ENCODE measurements around the gene GRIK3. TPM values are rescaled to one million over a fixed set of nuclear protein-coding genes. Genes with fewer than 3 reads are reported as not detected.

The GRIK3 gene
- polyA plus RNA-seq, 1 experiment, result not detected

- H3K4me3 ChIP-seq (ENCODE audit: low read depth, low read length), result no peak overlapping the region
- H3K9me3 ChIP-seq (ENCODE audit: control insufficient read depth, insufficient read depth, low read length), result no peaks in the 10 kb centered on the region
- H3K27me3 ChIP-seq (ENCODE audit: control insufficient read depth, insufficient read depth, low read length), result peaks cover 4% of the 10 kb centered on the region
- CTCF ChIA-PET, result no interaction called here
- no peak for DNase-seq (ENCODE audit: low read depth, low spot score)
- TF ChIP-seq CTCF (IDR thresholded peaks at IDR 0.05; ENCODE audit: low read depth, low read length), result no peak
- POLR2A ChIA-PET, result no interaction called here
- H3K27ac ChIP-seq (ENCODE audit: low read depth, low read length), result no peak overlapping the region
Observed at GRCh38 chr1:36766481-36766880, 267.8 kb downstream of the GRIK3 start.

DNA sequence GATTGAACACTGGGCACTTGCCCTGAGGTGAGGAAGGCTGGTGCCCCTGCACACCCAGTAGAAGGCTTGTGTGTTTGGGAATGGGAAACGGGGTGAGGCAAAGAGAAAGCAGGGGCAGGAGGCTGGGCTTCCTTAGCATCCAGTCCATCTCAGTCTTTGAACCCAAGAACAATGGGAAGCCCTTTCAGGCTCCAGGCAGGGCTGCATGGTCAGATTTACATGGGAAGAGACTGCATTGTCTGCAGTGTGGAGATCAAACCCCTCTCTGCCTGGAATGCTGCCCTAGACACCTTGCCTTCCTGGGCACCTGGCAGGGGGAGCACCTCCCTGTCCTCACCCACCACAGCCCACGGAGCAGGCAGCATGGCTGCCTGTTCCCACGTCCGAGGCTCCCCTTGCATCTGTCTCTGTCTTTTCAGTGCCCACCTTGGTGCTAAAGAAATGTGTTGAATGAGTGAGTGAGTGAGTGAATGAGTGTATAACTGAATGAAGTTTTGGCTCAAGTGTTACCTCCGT is 268.5 kb downstream of the GRIK3 start:
- H3K27me3 ChIP-seq (ENCODE audit: control insufficient read depth, insufficient read depth, low read length), result peaks cover 2% of the 10 kb centered on the region
- H3K9me3 ChIP-seq (ENCODE audit: control insufficient read depth, insufficient read depth, low read length), result no peaks in the 10 kb centered on the region
- TF ChIP-seq CTCF (IDR thresholded peaks at IDR 0.05; ENCODE audit: low read depth, low read length), result no peak
- ChIA-PET POLR2A (no interaction called here), CTCF (no interaction called here)
- no peak overlapping the region for H3K27ac ChIP-seq (ENCODE audit: low read depth, low read length)
- no peak for DNase-seq (ENCODE audit: low read depth, low spot score)
- H3K4me3 ChIP-seq (ENCODE audit: low read depth, low read length), result no peak overlapping the region

DNA sequence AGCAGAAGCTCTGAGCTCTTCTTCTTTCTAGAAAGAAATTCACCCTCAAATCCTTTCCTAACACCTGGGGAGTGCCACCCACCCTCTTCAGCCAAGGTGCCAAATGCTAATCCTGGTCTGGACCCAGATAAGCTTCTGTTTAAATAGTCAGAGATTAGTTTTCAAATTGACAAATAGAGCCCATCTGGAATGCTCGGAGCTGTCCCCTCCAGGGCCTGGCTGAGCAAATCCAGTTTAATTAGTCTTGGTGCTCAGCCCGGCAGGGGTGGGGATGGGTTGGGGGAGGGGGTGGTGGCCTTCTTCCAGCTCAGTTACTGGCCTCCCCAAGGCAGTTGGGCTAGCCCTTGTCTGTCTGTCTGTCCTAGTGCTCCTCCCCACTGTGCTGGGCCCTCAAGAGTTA is 269.5 kb downstream of the GRIK3 start:
- no peaks in the 10 kb centered on the region for H3K27me3 ChIP-seq (ENCODE audit: control insufficient read depth, insufficient read depth, low read length)
- peaks cover 3% of the 10 kb centered on the region; the same call in 1 of the 2 replicates for H3K9me3 ChIP-seq (ENCODE audit: control insufficient read depth, insufficient read depth, low read length)
- no peak for TF ChIP-seq CTCF (IDR thresholded peaks at IDR 0.05; ENCODE audit: low read depth, low read length)
- no peak for DNase-seq (ENCODE audit: low read depth, low spot score)
- CTCF ChIA-PET, result interaction anchor here (0.6 kb wide), 1 partner anchor 429 kb away, joined by 4 read pairs; no protein-coding TSS in a partner anchor
- no peak overlapping the region for H3K27ac ChIP-seq (ENCODE audit: low read depth, low read length)
- H3K4me3 ChIP-seq (ENCODE audit: low read depth, low read length), result no peak overlapping the region
- POLR2A ChIA-PET, result no interaction called here

DNA sequence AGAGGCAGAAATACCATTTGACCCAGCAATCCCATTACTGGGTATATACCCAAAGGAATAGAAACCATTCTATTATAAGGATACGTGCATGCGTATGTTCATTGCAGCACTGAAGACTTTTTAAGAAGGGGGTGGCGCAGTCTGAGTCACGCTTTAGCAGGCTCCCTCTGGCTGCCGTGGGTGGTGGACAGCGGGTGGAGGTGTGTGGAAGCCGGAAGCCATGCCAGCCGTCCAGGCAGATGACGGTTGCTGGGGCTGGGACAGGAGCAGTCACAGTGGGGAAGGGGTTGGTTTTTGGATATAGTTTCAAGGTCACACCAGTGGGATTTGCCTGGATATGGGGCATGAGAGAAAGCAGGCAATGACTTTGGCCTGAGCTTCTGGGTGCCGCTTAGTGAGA is 270.5 kb downstream of the GRIK3 start:
- Histone ChIP-seq H3K27ac (ENCODE audit: low read depth, low read length) (no peak overlapping the region), H3K9me3 (ENCODE audit: control insufficient read depth, insufficient read depth, low read length) (peaks cover 3% of the 10 kb centered on the region; the same call in 1 of the 2 replicates), H3K27me3 (ENCODE audit: control insufficient read depth, insufficient read depth, low read length) (no peaks in the 10 kb centered on the region), H3K4me3 (ENCODE audit: low read depth, low read length) (no peak overlapping the region)
- TF ChIP-seq CTCF (IDR thresholded peaks at IDR 0.05; ENCODE audit: low read depth, low read length), result no peak
- ChIA-PET POLR2A (no interaction called here), CTCF (no interaction called here)
- DNase-seq (ENCODE audit: low read depth, low spot score), result no peak

DNA sequence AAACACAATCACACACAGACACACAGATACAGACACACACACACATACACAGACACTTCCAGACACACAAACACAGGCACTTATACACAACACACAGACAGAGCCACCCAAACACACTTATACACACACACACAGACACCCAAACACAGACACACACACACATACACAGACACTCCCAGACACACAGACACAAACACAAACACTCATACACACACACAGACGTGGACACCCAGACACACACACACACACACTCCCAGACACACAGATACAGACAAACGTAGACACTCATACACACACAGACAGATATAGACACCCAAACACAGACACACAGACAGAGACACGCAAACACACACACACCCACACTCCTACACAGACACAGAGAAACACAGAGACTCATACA is 272.1 kb downstream of the GRIK3 start:
- Histone ChIP-seq H3K27ac (ENCODE audit: low read depth, low read length) (no peak overlapping the region), H3K27me3 (ENCODE audit: control insufficient read depth, insufficient read depth, low read length) (no peaks in the 10 kb centered on the region), H3K4me3 (ENCODE audit: low read depth, low read length) (no peak overlapping the region), H3K9me3 (ENCODE audit: control insufficient read depth, insufficient read depth, low read length) (peaks cover 3% of the 10 kb centered on the region; the same call in 1 of the 2 replicates)
- ChIA-PET CTCF (no interaction called here), POLR2A (no interaction called here)
- no peak for TF ChIP-seq CTCF (IDR thresholded peaks at IDR 0.05; ENCODE audit: low read depth, low read length)
- DNase-seq (ENCODE audit: low read depth, low spot score), result no peak

Data from AG04450 (cell line).